Vagina (tissue), 2 donors: ENCODE measurements around the gene MARK3. TPM values are rescaled to one million over a fixed set of nuclear protein-coding genes. Genes with fewer than 3 reads are reported as not detected.
"Not testable (repeated sequence)": the region's sequence is repeated elsewhere in the genome, so short reads cannot be mapped to it uniquely, and the experiment has no call there.

Experiments used
- DNase-seq, 2 donors: peaks; one replicate each; pipeline ENCODE4 v3.0.0-alpha.2; 2017; ENCODE audit errors: extremely low spot score in 2 of 2
- H3K27ac ChIP-seq: fragments of 200-600 bp; sonication (generic); one replicate; pipeline ENCODE4 v1.5.1; 2019
- H3K27me3 ChIP-seq: fragments of 200-600 bp; sonication (generic); one replicate; pipeline ENCODE4 v1.5.1; 2019
- H3K36me3 ChIP-seq, 2 donors: fragments of 200-600 bp; sonication (generic); one replicate each; pipeline ENCODE4 v1.5.1; 2017 to 2019
- H3K4me1 ChIP-seq: fragments of 200-600 bp; sonication (generic); one replicate; pipeline ENCODE4 v1.5.1; 2019
- H3K4me3 ChIP-seq, 2 donors: fragments of 200-600 bp; sonication (generic); 1 replicate in 1 of 2; 2 replicates in 1 of 2; pipeline ENCODE4 v1.5.1; 2016 to 2019
- H3K9me3 ChIP-seq: fragments of 200-600 bp; sonication (generic); one replicate; pipeline ENCODE4 v1.5.1; 2019
- CTCF ChIP-seq, 3 experiments: fragments of 450-650 bp in 2 of 3; fragments of 200-600 bp in 1 of 3; sonication (generic) in 1 of 3; IDR thresholded peaks; one replicate each; pipeline ENCODE4 v1.5.1; 2017 to 2019; ENCODE audit warnings: antibody characterized with exemption in 3 of 3, mild to moderate bottlenecking in 2 of 3, moderate library complexity in 2 of 3
- POLR2A ChIP-seq, 2 donors: fragments of 450-650 bp; IDR thresholded peaks; one replicate each; pipeline ENCODE4 v1.6.1; 2017; ENCODE audit warnings: antibody characterized with exemption in 2 of 2, mild to moderate bottlenecking in 2 of 2, moderate library complexity in 2 of 2
- POLR2AphosphoS5 ChIP-seq, 2 donors: sonication (generic); formaldehyde crosslinking; IDR thresholded peaks; one replicate each; pipeline ENCODE4 v1.9.0; 2017; ENCODE audit warnings: antibody characterized with exemption in 2 of 2, mild to moderate bottlenecking in 2 of 2, low read depth in 1 of 2; ENCODE audit not compliant: insufficient read depth in 1 of 2
- intact Hi-C: fragments of 100-400 bp; cut with DNase I; formaldehyde crosslinking; loops from one replicate; pipeline ENCODE4 v1.15.1; 2023
- total RNA-seq: library from RNA; depleted of rRNA; stranded (reverse); fragments of >200 nt; gene quantifications from one replicate; pipeline ENCODE4 v1.2.3, GENCODE V29; 2016

MARK3 gene
- total RNA-seq, 1 donor from 2014 or later = 77.6 TPM

DNA sequence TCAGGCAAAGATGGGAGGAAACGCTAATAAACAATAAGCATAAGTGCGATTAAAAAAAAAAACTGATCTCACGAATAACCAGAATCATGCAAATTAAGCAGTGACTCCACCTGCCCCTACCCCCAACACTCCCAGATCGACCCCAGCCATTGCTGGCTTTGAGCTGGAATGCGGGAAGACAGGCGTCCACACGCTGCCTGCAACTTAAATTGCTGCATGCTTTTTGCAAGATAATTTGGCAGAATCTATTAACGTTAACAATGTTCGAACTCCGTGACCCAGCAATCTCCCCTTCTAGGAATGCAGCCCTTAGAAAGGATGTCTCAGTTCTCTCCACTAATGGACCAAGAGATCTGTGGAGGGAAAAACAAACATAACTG lies 138.3 kb downstream of the MARK3 start:
- no peaks in the 10 kb centered on the region for H3K27me3 ChIP-seq
- DNase-seq = no peak
- peak overlapping the region in 1 of 2 donors; percentile 65 for H3K4me3 ChIP-seq
- H3K27ac ChIP-seq = peak overlapping the region; percentile 90
- intact Hi-C loops = no loop called here
- TF ChIP-seq POLR2A (IDR thresholded peaks at IDR 0.05) (no peak), POLR2AphosphoS5 (IDR thresholded peaks at IDR 0.05; ENCODE audit: insufficient read depth in 1 of 2, low read depth in 1 of 2) (no peak), CTCF (IDR thresholded peaks at IDR 0.05) (no peak)
- H3K4me1 ChIP-seq = peaks cover 65% of the 10 kb centered on the region
- no peaks in the 10 kb centered on the region for H3K36me3 ChIP-seq
- H3K9me3 ChIP-seq = no peaks in the 10 kb centered on the region

DNA sequence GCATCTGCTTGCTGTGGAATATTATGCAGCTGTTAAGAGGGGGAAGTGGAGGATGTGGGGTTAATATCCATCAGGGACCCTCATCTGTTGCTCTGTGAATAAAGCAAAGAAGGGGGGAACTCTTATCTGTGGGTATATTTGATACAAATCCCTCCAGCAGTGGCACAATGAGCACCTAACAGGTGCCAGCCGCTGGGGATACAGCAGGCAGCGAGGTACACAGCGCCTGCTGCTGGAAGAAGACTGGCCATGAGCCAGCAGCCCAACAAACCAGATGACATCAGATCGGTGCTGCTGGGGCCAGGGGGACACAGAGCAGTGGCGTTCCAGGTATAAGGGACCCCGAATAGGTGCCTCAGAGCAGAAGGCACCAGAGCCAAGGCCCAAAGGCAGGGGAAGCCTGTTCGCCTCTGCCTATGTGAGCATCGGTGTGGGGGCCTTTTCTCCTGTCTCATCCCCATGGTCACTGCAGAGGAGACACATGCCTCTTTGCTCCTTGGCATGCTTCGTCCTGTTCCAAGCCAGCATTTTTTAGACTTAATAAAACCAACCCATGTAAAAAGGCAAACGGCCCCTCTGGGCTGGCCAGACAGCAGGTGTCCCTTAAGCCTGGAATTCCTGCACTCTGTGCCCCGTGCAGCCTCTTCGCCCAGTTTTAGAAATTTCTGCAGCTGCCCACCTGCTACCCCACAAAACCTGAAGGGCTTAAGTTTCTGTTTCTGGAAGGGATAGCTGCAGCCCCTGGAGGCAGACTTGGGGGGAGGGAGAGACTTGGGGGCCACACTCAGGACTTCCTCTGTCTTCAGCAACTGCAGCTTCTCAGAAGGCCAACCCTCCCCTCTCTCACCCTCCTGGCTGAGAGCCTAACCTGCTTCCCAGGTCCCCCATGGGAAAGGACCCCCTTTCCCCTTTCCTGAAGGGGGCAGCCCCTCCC lies 139.1 kb downstream of the MARK3 start:
- intact Hi-C loops = no loop called here
- no peak for DNase-seq
- Histone ChIP-seq H3K36me3 (no peaks in the 10 kb centered on the region), H3K4me3 (no peak overlapping the region), H3K27ac (no peak overlapping the region), H3K9me3 (no peaks in the 10 kb centered on the region), H3K4me1 (peaks cover 61% of the 10 kb centered on the region), H3K27me3 (no peaks in the 10 kb centered on the region)
- no peak for TF ChIP-seq POLR2A (IDR thresholded peaks at IDR 0.05)
- TF ChIP-seq CTCF (IDR thresholded peaks at IDR 0.05) = no peak
- TF ChIP-seq POLR2AphosphoS5 (IDR thresholded peaks at IDR 0.05; ENCODE audit: insufficient read depth in 1 of 2, low read depth in 1 of 2) = no peak

DNA sequence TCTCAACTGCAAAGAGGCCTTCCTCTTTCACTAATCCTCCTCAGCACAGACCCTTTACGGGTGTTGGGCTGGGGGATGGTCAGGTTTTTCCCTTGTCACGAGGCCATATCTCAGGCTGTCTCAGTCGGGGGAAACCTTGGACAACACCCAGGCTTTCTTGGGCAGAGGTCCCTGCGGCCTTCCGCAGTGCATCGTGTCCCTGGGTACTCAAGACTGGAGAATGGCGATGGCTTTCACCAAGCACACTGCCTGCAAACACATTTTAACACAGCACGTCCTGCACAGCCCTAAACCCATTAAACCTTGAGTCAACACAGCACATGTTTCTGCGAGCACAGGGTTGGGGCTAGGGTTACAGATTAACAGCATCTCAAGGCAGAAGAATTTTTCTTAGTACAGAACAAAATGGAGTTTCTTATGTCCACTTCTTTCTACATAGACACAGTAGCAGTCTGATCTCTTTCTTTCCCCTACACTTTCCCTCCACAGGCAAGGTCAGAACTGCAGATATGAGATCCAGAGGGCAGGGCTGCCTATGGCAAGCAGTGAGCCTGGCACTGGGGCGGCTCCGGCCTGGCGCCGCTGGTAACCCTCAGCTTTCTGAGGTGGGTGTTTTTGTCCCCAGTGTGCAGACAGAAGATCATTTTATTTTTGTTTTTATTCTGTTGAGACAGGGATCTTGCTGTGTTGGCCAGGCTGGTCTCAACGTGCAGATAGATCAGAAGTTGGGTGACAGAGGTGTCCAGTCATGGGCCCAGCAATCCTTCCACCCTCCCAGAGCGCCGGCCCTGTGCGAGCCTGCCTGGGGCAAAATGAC lies 140.4 kb downstream of the MARK3 start:
- H3K4me1 ChIP-seq = peaks cover 61% of the 10 kb centered on the region
- H3K27me3 ChIP-seq, H3K9me3 ChIP-seq, H3K4me3 ChIP-seq, DNase-seq, intact Hi-C loops, H3K36me3 ChIP-seq: not testable (repeated sequence)
- peak overlapping the region; percentile 90 for H3K27ac ChIP-seq

DNA sequence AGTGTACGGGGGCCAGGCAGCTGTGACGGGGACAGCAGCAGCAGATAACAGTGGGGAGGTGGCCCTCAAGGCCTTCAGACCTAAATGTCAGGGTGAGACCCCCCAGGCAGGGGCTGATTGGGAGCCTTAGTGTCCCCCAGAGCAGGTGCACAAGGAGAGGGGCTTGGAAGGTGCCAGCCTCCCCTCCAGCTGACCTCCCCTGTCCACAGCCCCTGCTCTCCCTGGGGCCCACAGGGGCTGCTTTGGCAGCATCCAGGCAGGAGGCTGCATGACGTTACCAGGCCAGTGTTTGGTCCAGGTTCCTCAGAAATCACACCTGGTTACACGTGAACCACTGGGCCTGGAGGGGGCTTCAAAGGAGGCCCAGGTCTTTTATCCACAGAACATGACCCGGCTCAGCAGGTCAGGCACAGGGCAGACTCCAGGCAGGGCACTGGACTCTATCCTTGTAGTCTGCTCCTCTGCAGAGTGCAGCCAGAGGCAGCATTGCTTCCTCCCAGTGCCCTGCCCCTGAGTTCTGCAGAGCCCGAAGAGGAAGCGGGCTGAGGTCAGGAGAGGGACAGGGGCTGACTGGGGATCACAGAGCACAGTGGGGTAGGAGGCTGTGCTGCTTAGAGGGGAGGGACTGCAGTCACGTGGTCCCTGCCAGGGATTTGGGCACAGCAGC lies 141.2 kb downstream of the MARK3 start:
- Histone ChIP-seq H3K4me1 (peaks cover 65% of the 10 kb centered on the region), H3K27ac (peak overlapping the region; percentile 90), H3K9me3 (no peaks in the 10 kb centered on the region), H3K27me3 (no peaks in the 10 kb centered on the region), H3K4me3 (no peak overlapping the region), H3K36me3 (no peaks in the 10 kb centered on the region)
- intact Hi-C loops = no loop called here
- no peak for TF ChIP-seq CTCF (IDR thresholded peaks at IDR 0.05)
- no peak for TF ChIP-seq POLR2A (IDR thresholded peaks at IDR 0.05)
- no peak for TF ChIP-seq POLR2AphosphoS5 (IDR thresholded peaks at IDR 0.05; ENCODE audit: insufficient read depth in 1 of 2, low read depth in 1 of 2)
- DNase-seq = no peak

DNA sequence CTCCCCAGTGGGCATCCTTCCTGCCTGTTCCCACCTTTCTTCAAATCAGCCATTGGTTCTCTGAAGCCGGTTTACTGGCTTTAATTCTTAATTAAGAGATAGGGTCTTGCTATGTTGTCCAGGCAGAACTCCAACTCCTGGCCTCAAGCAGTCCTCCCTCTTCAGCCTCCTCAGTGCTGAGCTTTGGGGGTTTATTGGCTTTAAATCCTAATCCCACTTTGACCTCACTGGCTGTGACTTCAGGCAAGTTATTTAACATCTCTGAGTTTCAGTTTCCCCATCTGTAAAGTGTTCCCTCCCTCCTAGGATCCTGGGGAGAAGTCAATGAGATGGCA lies 141.7 kb downstream of the MARK3 start:
- peak overlapping the region; percentile 90 for H3K27ac ChIP-seq
- intact Hi-C loops = no loop called here

More for the DNA sequence above, 141.7 kb downstream of the MARK3 start:
- no peaks in the 10 kb centered on the region for H3K9me3 ChIP-seq
- no peak for DNase-seq
- no peak for TF ChIP-seq POLR2A (IDR thresholded peaks at IDR 0.05)
- no peak for TF ChIP-seq POLR2AphosphoS5 (IDR thresholded peaks at IDR 0.05; ENCODE audit: insufficient read depth in 1 of 2, low read depth in 1 of 2)
- peaks cover 68% of the 10 kb centered on the region for H3K4me1 ChIP-seq
- no peak overlapping the region for H3K4me3 ChIP-seq
- H3K27me3 ChIP-seq = no peaks in the 10 kb centered on the region
- no peaks in the 10 kb centered on the region for H3K36me3 ChIP-seq
